GM19023 (cell line): ENCODE results near the gene MAP4K2.

Source experiments
- ATAC-seq: cut with Tn5 transposase; IDR thresholded peaks from one replicate; pipeline ENCODE4 v1.9.1; 2021; ENCODE audit warnings: mild to moderate bottlenecking, moderate library complexity; ENCODE audit not compliant: unreplicated experiment

The MAP4K2 gene

GRCh38 chr11:64771861-64772260 is 31.2 kb downstream of the MAP4K2 start:
- no peak for ATAC-seq

DNA sequence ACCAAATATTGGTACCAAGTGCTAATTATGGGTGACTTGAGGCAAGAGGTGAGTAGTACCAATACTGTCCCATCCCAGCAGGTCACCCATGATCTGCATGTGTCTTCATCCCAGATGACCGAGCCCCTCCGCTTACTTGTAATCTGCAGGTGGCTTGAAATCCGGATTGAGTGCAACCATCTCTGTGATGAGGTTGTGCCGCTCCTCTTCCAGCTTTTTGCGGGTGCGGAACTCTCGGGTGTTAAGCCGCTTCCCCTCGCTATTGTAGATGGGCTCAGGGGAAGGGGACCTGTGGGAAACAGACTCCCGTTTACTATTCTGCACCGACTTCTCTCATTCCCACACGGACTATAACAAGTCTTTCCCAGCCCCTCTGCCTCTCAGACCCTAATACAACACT is 32.9 kb downstream of the MAP4K2 start:
- no peak for ATAC-seq

- no peak for ATAC-seq
Measured at GRCh38 chr11:64769283-64769682, 33.7 kb downstream of the MAP4K2 start.

DNA sequence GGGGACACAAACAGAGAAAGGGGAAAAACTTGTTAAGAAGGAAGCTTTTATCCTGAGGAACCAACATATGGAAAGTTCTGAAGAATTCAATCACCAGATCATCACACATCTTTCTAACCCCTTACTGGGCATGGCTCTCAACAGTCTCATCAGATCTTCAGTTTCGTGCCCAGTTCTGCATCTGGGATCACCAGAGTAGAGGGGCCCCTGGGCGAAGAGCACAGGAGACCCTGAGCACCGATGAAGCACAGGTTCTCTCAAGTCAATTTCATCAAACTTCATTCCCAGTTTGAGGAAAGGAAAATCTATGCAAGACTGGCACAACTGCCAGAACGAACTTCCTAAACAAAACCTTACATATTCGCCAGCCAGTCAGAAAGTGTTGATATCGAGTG is 34.7 kb downstream of the MAP4K2 start:
- no peak for ATAC-seq

DNA sequence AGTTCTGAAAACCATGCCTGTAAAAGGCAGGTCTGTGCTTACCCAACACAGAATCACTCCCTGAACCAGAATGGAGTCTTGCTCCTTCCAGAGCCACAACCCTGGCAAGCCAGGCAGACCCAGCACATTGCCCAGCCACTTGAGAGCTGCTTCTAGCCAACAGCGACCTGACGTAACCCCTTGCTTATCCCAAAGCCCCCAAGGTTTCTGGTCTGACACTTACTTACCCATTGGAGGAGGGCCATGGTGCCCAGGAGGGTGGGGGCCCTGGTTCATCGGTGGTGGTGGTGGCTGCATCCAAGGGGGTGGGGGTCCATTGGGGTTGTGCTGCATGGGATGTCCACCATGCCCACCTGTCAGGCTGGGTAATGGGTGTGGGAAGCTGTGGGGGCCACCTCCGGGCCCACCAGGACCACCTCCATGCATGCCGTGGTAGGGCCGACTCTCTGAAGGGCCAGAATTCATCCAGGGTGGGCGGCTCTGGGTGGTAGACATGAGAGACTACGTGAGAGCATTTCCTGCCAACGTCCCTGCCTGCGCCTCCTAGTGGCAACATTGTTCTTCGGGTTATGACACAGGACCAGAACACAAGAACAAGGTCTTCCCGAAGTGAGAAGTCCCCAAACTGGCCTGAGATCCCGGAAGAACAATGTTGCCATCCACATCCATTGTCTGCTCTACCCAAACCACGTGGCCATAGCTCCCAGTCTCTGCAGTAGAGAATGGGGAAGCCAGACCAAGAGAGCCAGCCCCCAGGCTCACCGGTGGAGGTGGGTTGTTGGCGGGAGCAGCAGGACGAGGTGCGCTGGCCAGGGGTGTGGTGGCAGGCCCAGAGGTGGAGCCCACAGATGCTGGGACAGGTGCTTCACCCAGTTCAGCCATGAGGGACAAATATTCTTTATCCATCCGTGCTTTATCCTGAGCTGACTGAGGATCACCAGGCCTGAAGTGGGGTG is 35.4 kb downstream of the MAP4K2 start:
- no peak for ATAC-seq

DNA sequence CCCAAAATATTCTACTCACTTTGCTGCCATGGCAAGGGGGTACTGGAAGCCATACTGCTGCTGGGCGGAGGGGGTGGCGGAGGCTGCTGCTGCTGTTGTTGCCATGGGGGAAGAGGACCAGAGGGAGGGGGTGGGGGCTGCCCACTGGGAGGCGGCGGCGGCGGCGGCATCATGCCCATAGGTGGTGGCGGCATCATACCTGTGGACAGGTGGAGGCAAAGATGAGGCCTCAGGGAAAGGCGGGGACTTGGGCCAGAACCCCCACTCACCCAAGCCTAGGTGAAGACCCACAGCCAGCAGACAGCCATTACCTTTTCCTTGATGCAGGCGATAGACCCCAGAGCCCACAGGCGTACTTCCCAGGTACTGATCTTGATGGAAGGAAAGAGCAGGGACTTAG is 36.1 kb downstream of the MAP4K2 start:
- no peak for ATAC-seq

- no peak for ATAC-seq
Measured at GRCh38 chr11:64765851-64766665, 37.0 kb downstream of the MAP4K2 start.

DNA sequence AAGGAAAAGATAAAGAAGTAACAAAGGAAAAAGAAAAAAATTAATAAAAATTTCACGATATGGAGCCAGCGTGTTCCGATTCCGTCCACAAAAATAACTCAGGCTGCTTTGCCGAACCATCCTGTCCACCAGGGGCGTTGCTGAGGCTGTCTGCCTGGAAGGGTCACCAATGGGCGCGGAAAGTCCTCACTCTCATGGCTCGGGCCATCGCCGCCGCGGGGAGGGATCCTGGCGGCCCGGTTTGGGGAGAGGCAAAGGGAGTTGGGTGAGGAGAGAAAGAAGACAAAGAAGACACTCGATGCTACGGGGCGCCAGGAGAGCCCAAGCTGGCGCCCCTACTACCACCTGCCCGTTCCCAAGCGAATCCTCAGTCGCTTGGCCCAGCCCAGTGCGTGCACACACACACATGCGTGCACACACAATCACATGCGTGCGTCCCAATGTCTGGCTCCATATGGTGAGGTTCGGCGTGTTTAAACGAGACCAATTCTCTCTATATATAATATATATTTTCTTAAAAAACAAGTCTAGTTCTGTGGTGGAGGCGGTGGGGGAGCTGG is 37.6 kb downstream of the MAP4K2 start:
- no peak for ATAC-seq

DNA sequence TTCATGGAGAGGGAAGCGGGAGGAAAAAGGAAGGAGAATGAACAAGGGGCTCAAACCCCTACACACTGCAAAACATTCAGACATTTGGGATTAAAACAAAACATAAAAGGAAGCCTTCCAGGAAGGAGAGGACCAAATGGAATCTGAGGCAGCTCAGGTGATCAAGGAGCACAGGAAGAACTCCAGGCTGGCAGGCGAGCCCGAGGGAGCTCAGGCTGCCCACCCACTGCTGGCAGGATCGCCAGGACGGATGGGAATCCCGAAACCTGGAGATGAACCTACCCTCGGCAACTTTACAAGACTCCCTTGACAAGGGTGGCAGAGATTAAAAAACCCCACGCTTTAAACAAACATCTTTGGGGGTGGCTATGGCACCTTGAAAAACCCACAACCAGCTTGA is 38.3 kb downstream of the MAP4K2 start:
- no peak for ATAC-seq

DNA sequence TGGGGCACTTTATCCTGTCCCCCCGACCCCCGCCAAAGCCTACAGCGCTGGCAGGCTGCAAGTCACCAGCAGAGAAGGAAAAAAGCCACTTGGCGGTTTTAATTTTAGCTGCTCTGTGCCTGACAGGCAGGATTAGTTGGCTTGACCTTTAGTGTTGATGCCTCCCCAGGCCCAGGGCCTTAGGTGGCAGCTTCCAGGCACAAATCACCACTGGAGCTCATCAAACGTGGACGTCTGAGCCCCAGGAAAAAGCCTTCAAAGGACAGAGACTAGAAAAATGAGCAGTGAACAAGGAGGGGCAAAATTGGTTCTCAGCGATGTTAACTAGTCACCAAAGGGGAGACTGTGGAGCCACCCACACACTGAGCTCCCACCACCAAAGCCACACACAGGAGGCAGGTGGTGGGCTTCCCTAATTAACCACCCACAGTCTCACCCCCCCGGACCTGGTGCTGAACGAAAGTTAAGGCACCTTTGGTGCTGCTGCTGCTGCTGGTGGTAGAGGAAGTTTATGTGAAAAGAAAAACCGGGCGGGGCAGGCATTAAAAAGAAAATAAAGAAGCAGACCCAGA is 38.9 kb downstream of the MAP4K2 start:
- no peak for ATAC-seq

GRCh38 chr11:64763526-64764039 is 39.4 kb downstream of the MAP4K2 start:
- no peak for ATAC-seq

GRCh38 chr11:64762674-64763525 is 40.1 kb downstream of the MAP4K2 start:
- no peak for ATAC-seq

- ATAC-seq = no peak
Measured at GRCh38 chr11:64762277-64762673, 40.7 kb downstream of the MAP4K2 start.

- no peak for ATAC-seq
Measured at GRCh38 chr11:64760759-64761420, 42.1 kb downstream of the MAP4K2 start.

DNA sequence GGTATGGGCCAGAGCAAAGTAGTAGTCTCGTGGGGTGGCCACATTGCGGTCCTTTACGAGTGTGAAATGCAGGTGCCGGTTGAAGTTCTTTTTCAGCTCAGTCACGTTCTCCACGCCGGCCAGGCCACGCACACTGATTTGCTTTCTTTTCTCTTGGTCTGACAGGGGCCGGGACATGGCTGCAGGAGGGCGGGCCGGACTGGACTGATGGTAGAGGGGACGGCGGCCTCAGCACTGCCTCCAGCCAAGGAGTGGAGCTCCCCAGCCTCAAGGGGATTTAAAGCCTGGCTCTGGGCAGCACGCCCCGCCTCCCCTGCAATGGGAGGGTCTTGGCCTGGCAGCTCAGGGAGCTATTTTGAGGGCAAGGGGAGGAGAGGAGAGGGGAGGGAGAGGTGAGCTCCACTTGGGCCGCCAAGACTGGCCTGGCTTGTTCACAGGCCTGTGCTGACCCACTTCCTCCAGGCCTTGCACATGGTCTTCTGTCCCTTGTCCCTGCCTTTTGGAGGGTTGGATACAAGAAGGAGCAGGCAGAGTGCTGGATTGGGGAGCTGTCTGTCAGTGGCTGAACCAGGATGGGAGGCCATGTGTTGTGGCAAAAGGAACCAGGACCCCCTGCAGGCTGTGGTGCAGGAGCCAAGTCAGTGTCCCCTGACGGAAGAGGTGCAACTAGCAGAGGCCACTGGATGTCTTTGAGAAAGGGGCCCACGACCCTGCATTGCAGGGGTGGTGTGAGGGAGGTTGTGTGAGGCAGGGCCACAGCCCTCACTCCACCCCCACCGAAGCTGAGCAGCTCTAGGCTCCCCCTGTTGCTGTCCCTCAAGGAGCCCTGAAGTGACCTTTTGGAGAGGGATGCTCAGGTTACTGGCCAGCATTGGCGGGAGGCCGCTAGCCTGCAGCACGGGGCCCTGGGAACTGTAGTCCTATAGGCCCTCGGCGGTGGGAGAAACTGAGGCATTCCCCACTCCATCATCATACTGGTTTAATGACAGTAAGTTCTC is 43.0 kb downstream of the MAP4K2 start, which contains the start of gene PYGM:
Gene PYGM, minus strand, starts transcription at position 253 of the 998 bp plus-strand sequence. Its CDS starts 76 bp downstream, at position 177.
- no peak for ATAC-seq

DNA sequence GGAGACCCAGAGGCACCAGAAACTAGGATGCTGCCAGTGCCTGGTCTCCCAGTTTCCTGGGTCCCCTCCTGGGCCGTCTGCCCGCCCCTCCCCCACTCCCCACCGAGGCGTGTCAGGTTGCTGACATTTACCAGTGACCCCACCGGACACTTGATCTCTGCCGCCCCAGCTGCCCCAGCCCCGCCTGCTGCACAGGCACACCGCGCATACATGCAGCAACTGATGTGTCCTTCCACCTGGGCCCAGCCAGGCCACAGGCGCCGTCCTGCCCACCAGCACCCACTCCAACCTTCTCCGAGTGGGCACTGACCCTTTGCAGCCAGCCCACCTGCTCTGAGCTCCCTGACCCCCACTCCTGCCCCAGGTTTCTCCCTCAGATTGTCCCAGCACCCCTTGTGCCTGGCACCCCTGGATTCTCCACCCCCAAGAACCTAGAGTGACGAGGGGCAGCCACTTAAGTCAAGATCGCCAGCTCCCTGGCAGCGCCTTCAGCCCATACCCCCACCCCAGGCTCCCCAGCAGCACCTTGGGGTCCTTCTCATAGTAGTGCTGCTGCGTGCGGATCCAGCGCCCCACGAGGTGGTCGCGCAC is 43.8 kb downstream of the MAP4K2 start:
- ATAC-seq = no peak

- no peak for ATAC-seq
Measured at GRCh38 chr11:64758330-64759079, 44.5 kb downstream of the MAP4K2 start.
